AML-193 (cell line): Measurements from ENCODE around the gene ABTB2.

Experiments used
- DNase-seq, 2 experiments: peaks; one replicate each; lab custom pipeline; 2025; lab: John Stamatoyannopoulos, UW

ABTB2 gene

GRCh38 chr11:34148504-34149165, 209.2 kb downstream of the ABTB2 start:
- DNase-seq = peak; percentile 67 to 69

GRCh38 chr11:34147581-34147980, 210.2 kb downstream of the ABTB2 start:
- DNase-seq = no peak

- no peak for DNase-seq
Measured at GRCh38 chr11:34146866-34147265, 210.9 kb downstream of the ABTB2 start.

- no peak for DNase-seq
Measured at GRCh38 chr11:34146411-34146810, 211.4 kb downstream of the ABTB2 start.

- DNase-seq = no peak
Measured at GRCh38 chr11:34145847-34146381, 211.9 kb downstream of the ABTB2 start.

GRCh38 chr11:34145073-34145472, 212.7 kb downstream of the ABTB2 start:
- DNase-seq = no peak

- no peak for DNase-seq
Measured at GRCh38 chr11:34143048-34143447, 214.8 kb downstream of the ABTB2 start.

GRCh38 chr11:34140149-34140548, 217.7 kb downstream of the ABTB2 start:
- DNase-seq = no peak

GRCh38 chr11:34139346-34139745, 218.5 kb downstream of the ABTB2 start:
- DNase-seq = no peak

- no peak for DNase-seq
Measured at GRCh38 chr11:34136420-34136819, 221.4 kb downstream of the ABTB2 start.

GRCh38 chr11:34135439-34135838, 222.4 kb downstream of the ABTB2 start:
- no peak for DNase-seq

- DNase-seq = no peak
Measured at GRCh38 chr11:34134765-34135164, 223.0 kb downstream of the ABTB2 start.

GRCh38 chr11:34132261-34132965, 225.4 kb downstream of the ABTB2 start:
- no peak for DNase-seq

GRCh38 chr11:34128824-34129223, 229.0 kb downstream of the ABTB2 start:
- DNase-seq = no peak

GRCh38 chr11:34126959-34127848, 230.6 kb downstream of the ABTB2 start:
- no peak for DNase-seq

- no peak for DNase-seq
Measured at GRCh38 chr11:34124885-34125668, 232.7 kb downstream of the ABTB2 start.

GRCh38 chr11:34120651-34121050, 237.2 kb downstream of the ABTB2 start:
- no peak for DNase-seq

GRCh38 chr11:34114471-34114870, 243.3 kb downstream of the ABTB2 start:
- no peak for DNase-seq

- DNase-seq = no peak
Measured at GRCh38 chr11:34114014-34114413, 243.8 kb downstream of the ABTB2 start.

- DNase-seq = no peak
Measured at GRCh38 chr11:34111722-34112270, 246.0 kb downstream of the ABTB2 start.

GRCh38 chr11:34105957-34106504, 251.8 kb downstream of the ABTB2 start:
- peak in 1 of 2 experiments; percentile 22 for DNase-seq
